Fibroblast of skin of right quadriceps (primary cell): ENCODE results near the gene C5AR2.
"Not testable (repeated sequence)": the region's sequence is repeated elsewhere in the genome, so short reads cannot be mapped to it uniquely, and the experiment has no call there.

ENCODE experiments used
- DNase-seq: peaks from one replicate; pipeline ENCODE4 v3.0.0-alpha.2; 2013

Gene C5AR2

DNA sequence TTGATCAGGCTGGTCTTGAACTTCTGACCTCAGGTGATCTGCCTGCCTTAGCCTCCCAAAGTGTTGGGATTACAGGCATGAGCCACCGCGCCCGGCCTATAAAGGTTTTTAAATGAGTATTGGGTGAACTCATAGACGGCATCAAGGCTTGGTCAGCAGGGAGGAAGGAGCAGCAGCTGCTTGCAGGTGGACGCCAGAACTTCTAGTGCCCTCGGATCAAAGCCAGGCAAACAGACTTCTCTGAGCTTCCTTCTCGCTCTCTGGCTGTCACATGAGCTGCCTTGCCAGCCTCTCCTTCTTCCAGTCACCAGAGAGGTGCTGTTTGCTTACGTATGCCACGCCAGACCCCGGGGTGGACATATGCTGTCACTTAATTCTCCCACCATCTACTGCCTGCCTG is 33.5 kb downstream of the C5AR2 start:
- DNase-seq = not testable (repeated sequence)

DNA sequence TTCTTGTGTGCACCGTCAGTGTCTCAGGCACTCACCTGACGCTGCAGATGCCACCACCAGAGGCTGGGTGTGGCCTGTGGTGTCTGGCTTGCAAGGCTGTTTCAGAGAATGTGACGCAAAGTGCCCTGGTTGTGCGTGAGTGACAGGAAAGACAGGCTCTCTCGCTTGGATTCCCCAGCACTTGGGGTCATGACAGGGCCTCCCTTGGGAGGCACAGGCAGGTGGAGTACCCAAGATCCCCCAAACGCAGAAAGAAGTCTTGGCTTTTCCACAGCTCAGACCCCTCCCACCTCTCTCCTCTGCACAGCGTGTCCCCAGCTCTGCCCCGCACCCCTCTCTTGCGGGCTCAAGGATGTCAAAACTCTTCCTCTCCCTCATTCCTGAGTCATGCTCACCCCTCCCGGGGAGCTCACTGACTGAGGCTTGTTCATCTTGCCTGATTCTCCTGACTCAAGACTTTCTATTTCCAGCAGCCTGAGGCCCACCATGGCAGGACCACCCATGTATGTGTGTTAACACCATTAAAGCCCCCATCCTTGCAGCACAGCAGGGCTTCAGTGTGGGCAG is 38.2 kb downstream of the C5AR2 start:
- DNase-seq = peak; percentile 88

DNA sequence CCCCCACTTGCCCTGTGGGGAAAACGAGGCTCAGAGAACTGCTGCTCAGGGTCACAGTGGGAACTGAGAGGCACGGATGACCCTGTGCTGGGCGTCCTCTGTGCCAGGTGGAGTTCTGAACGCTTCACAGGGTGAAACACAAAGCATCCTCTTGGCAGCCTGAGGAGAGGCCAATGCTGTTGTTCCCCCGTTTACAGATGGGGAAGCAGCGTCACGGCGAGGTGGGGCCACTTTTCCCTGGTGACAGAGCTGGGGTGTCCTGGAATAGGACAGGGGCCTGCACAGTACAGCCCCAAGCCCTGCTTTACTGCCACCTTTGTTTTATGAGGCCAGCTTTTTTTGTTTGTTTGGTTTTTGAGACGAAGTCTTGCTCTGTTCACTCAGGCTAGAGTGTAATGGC is 39.3 kb downstream of the C5AR2 start:
- DNase-seq = no peak

DNA sequence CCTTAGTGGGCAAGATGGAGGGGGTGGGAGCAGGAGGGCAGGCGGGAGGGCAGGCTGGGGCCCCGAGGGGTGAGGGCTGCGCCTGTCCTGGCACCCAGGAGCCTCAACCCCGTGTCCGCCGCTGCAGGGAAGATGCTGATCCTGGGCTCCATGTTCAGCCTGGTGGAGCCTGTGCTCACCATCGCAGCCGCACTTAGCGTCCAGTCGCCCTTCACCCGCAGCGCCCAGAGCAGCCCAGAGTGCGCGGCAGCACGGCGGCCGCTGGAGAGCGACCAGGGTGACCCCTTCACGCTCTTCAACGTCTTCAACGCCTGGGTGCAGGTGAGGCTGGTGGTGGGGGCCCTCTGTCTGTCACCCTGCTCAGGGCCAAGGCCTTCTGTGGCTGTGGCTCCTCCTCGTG is 40.6 kb downstream of the C5AR2 start:
- DNase-seq = no peak

DNA sequence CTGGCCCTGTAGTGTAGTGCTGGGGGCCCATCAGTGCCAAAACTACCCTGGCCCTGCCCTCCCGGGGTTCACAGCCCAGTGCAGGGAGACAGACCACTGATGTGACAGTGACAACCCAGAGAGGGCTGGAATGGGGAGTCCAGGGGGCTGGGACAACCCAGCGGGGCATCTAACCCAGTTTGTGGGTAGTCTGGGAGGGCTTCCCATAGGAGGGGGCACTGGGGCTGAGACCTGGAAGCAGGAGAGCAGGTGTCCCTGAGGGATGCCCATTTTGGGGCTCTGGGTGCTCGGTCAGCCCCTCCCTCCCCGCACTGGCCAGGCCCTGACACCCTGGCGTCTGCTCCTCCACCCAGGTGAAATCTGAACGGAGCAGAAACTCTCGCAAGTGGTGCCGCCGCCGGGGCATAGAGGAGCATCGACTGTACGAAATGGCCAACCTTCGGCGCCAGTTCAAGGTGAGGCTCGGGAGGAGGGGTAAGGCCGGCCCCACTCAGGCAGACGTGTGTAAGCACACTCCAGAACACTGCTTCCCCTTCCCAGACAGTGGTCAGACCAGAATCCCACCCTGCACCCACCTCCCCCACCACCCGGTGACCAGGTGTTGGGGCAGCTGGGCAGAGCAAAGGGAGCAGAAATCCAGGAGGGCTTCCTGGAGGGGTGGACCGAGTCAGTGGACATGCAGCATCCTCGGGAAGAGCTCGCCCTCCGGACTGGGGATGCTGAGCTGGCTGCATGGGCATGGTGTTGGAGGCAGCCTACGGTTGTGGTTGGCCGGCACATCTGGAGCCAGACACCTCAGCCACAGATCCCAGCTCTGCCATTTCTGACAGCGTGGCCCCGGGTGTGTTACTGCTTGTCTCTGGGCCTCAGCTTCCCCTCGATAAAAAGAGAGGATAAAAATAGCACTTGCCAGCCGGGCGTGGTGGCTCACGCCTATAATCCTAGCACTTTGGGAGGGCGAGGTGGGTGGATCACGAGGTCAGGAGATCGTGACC is 41.6 kb downstream of the C5AR2 start:
- no peak for DNase-seq

DNA sequence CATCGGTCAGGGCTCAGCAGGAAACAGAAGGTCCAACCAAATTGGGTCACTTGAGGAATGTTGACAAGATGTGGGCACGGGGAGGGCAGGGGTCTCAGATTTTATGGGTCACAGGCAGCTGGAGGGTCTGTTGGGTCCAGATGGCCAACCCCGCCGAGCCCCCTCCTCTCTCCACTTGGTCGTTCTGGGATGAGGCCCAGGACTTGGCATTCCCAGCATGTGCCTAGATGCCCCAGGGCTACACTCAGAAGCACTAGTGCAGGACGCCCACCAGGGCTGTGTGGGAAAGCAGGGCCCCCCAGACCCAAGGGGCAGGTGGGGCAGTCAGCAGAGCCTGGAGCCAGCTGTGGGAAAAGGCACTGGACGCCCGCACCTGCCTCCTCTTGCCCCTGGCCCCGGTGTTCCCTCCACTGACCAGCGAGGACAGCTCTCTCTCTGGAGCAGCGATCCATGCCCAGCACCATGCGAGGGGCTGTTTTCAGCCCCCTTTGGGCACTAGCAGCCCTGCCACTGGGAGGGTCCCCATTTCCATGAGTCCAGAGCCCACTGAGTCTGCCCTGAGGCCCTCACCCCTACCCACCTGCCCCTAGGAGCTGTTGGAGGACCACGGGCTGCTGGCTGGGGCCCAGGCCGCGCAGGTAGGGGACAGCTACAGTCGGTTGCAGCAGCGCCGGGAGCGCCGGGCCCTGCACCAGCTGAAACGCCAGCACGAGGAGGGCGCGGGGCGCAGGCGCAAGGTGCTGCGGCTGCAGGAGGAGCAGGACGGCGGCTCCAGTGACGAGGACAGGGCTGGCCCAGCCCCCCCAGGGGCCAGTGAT is 43.1 kb downstream of the C5AR2 start:
- no peak for DNase-seq

DNA sequence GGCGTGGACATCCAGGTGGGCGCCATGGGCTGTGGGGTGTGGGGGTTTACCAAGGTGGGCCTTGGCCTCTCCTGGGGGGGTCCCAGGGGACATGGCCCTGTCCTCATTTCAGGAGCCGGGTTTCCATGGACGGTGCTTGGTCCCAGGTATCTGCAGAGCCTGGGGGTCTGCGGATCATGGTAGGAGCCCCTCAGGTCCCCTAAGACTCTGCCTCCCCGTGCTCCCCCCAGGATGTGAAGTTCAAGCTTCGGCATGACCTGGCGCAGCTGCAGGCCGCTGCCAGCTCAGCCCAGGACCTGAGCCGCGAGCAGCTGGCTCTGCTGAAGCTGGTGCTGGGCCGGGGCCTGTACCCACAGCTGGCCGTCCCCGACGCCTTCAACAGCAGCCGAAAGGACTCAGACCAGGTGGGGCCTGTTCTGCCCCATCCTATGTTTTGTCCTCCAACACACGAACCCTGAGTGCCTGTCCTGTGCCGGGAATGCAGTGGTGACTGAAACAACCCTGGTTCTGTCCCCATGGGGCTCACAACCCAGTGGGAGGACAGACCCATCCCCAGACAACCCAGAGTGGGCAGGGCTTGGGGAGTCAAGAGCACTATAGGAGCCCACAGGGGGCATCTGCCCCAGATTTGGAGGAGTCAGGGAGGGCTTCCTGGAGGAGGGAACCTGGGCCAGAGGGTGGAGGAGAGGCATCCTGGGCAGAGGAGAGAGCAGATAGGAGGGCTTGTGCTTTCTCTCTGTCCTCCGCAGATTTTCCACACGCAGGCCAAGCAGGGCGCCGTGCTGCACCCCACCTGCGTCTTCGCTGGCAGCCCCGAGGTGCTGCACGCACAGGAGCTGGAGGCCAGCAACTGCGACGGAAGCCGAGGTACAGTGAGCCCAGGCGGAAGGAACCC is 44.0 kb downstream of the C5AR2 start:
- no peak for DNase-seq

DNA sequence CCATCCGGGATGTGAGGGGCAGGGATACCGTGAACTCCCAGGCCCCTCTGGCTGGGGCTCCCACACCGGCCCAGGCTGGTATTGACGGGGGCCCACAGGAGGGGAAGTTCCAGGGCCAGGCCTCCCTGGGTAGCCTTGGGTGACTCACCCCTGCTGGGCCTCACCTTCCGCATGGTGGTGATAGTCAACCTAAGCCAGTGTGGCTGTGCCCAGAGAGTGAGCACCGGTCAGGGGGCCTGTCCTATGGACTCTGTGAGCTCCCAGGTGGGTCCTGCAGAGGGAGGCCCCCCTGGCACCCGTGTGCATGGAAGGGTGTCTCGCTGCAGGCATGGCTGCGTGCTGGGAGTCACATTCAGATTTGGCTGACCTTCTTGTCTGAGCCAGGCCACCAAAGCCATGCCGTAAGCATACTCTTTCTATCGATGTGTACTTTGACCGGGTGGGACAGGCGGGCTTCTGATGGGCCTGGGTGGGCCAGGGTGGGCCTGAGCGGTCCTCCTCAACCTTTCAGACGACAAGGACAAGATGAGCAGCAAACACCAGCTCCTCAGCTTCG is 44.7 kb downstream of the C5AR2 start:
- DNase-seq = no peak

DNA sequence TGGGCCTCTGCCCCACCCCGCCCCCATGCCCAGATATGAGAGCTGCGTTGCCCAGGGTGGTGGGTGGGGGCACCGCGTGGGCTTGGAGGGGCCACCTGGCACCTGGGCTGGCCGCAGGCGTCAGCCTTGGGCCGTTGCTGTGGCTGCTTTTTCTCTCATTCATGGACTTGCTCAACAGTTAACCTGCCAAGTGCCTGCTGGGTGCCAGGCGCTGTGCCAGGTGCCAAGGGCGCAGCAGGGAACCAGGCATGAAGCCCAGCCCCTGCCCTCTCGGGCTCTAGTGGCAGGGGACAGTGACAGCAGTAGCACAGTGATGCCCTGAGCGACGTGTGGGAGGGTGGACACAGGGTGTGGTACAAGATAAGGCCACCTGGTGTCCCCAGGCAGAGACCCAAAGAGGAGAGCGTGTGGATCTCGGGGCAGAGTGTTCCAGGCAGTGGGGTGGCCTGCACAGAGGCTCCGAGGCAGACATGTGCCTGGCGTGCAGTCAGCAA is 45.3 kb downstream of the C5AR2 start:
- DNase-seq = no peak

DNA sequence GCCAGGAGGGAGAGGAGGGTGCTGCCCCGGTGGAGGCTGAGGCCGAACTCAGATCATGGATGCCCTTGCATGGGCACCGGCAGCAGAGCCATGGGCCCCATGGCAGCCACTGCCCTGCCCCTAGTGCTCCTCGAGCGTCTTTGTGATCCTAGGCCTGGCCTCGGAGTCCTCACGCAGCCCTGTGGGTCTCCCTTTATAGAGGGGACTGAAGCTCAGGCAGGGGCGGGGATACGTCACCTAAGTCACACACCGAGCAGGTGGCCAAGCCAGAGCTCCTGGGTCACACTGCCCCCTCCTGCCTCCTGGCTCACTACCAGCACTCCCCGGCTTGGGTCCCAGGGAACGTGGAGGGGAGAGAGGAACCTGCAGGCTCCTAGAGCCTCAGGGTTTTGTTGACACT is 45.8 kb downstream of the C5AR2 start:
- DNase-seq = no peak

DNA sequence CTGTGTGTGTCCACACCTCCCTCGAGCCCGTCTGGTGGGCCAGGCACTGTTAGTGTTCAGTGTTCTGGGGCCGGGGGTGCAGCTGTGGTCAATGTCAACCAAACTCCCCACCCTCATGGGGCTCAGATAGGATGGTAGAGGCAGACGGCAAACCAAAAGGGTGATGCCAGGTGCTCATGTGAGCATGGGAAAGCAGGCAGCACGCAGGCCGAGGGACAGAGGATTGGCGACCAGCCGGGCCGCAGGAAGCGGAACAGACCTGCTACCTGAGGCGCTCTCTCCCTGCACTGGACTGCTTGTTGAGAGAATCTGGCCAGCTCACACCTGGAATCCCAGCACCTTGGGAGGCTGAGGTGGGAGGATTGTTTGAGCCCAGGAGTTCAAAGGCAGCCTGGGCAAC is 46.3 kb downstream of the C5AR2 start:
- no peak for DNase-seq

DNA sequence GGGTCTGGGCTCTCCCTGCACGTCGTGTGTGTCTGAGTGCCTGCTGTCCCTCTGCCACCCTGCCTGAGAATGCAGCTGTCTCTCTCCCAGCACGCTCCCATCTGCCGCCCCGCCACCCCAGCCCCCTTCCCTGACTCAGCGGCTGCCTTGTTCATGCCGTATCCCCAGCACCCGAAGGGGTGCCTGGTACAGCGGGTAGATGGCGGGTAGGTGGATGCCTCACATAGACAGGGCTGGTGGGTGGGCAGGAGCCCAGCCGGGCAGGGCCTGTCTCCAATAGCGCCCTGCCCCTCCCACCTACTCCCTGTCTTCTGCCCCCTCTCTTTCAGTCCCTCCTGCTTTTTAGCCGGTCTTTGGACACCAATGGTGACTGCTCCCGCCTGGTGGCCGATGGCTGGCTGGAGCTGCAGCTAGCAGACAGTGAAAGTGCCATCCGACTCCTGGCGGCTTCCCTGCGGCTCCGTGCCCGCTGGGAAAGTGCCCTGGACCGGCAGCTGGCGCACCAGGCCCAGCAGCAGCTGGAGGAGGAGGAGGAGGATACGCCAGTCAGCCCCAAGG is 47.5 kb downstream of the C5AR2 start:
- DNase-seq = no peak

DNA sequence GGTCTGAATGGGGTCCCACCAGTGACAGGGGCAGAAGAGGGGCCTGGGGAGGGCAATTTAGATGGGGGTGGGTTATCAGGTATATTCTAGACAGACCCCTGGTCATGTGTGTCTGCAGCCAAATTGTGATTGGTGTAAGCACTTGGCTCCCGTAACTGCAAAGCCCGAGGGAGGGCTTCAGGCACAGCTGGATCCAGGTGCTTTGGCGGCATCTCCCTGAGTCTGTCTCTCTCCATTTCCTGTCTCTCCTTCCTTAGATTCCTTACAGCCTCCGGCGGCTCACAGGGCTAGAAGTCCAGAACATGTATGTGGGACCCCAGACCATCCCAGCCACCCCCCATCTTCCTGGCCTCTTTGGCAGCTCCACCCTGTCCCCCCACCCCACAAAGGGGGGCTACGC is 48.6 kb downstream of the C5AR2 start:
- DNase-seq = no peak

DNA sequence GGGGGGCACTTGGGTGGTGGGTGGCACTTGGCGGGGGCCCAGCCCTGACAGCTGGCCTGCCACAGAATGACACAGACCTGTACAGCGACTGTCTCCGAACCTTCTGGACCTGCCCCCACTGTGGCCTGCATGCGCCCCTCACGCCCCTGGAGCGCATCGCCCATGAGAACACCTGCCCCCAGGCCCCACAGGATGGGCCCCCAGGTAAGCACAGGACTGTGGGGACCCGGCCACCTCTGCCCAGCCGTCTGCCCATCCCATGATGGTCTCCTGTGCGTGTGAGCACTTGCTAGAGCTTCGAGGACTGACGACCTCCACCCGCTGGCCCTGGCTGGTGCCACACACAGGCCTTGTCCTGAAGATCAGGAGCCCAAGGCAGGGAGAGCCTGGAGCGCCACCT is 49.1 kb downstream of the C5AR2 start:
- no peak for DNase-seq

DNA sequence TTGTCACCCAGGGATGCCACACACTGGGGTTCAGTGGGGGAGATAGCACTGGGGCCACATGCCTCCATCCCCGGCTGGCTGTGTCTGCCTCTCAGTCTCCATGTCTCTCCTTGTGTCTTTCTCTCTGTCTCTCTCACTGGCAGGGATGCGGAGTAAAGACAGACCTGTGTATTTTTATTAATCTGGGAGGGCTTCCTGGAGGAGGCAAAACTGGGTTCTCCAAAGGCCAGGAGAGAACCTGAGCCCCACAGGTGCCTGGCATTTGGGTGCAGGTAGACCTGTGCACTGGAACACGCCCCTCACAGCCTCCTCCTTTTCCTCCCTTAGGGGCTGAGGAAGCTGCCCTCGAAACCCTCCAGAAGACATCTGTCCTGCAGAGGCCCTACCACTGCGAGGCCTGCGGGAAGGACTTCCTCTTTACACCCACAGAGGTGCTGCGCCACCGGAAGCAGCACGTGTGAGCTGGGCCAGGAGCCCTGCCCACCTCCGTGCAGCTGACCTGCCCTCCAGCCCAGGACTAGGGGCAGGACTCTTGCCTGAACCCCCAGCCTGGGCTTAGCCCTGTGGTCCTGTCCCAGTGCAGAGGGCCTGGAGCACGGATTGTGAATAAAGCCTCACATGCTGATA is 49.8 kb downstream of the C5AR2 start:
- DNase-seq = no peak

DNA sequence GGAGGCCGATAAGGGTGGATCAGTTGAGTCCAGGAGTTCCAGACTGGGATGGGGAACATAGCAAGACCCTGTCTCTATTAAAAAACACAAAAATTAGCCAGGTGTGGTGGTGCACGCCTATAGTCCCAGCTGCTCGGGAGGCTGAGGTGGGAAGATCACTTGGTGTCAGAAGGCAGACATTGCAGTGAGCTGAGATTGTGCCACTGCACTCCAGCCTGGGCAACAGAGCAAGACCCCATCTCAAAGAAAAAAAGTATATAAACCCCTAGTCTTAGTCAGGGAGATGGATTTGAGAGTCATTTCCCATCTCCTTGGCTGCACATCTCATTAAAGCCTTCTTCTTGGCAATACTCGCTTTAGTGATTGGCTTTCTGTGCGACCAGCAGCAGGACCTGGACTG is 51.9 kb downstream of the C5AR2 start:
- DNase-seq = not testable (repeated sequence)

DNA sequence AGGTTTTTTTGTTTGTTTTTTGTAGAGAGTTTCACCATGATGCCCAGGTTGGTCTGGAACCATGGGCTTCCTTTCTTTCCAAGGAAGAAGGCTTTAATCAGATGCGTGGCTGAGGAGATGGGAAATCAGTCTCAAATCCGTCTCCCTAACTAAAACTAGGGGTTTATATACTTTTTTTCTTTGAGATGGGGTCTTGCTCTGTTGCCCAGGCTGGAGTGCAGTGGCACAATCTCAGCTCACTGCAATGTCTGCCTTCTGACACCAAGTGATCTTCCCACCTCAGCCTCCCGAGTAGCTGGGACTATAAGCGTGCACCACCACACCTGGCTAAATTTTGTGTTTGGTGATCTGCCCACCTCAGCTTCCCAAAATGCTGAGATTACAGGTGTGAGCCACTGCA is 52.6 kb downstream of the C5AR2 start:
- not testable (repeated sequence) for DNase-seq

DNA sequence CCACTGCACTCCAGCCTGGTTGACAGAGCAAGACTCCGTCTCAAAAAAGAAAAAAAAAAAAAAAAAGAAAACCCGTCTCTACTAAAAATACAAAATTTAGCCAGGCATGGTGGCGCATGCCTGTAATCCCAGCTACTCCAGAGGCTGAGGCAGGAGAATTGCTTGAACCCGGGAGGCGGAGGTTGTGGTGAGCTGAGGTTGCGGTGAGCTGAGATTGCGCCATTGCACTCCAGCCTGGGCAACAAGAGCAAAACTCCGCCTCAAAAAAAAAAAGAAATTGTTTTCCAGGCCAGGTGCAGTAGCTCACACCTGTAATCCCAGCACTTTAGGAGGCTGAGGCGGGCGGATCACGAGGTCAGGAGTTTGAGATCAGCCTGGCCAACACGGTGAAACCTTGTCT is 54.6 kb downstream of the C5AR2 start:
- DNase-seq = not testable (repeated sequence)

DNA sequence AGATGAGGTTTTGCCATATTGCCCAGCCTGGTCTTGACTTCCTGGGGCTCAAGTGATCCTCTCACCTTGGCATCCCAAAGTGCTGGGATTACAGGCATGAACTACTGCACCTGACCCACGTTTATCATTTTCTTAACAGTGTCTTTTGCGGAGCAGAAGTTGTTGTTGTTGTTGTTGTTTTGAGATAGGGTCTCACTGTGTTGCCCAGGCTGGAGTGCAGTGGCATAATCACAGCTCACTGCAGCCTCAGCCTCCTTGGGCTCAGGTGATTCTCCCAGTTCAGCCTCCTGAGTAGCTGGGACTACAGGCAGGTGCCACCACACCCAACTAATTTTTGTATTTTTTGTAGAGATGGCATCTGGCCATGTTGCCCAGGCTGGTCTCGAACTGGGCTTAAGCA is 55.6 kb downstream of the C5AR2 start:
- not testable (repeated sequence) for DNase-seq

DNA sequence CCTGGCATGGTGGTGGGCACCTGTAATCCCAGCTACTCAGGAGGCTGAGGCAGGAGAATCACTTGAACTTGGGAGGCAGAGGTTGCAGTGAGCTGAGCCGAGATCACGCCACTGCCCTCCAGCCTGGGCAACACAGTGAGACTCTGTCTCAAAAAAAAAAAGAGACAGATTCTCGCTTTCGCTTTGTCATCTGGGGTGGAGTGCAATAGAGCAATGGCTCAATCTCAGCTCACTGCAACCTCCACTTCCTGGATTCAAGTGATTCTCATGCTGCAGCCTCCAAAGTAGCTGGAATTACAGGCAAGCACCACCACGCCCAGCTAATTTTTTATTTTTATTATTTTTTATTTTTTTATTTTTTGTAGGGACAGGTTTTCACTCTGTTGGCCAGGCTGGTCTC is 56.7 kb downstream of the C5AR2 start:
- not testable (repeated sequence) for DNase-seq

DNA sequence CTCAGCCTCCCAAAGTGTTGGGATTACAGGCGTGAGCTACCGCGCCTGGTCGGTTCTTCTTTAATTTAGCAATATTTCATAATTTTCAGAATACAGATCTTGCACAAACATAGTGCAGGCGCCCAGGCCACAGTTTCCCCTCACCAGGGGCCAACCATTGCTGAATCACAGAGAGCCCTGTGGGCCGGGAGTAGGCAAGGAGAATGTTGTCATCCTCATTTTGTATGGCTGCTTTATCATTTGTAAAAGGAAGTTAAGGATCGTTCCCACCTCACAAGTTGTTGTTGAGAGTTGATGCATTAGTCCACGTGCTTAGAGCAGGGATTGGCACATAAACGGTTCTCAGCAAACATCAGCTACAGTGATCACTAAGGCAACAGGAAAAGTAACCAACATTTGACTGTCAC is 57.2 kb downstream of the C5AR2 start:
- DNase-seq = no peak
